GM18517 (cell line): ENCODE measurements around the gene PRKCB.

ENCODE experiments used
- ATAC-seq: cut with Tn5 transposase; IDR thresholded peaks from one replicate; pipeline ENCODE4 v1.9.1; 2021; ENCODE audit warnings: mild to moderate bottlenecking, moderate library complexity; ENCODE audit not compliant: unreplicated experiment

The PRKCB gene

DNA sequence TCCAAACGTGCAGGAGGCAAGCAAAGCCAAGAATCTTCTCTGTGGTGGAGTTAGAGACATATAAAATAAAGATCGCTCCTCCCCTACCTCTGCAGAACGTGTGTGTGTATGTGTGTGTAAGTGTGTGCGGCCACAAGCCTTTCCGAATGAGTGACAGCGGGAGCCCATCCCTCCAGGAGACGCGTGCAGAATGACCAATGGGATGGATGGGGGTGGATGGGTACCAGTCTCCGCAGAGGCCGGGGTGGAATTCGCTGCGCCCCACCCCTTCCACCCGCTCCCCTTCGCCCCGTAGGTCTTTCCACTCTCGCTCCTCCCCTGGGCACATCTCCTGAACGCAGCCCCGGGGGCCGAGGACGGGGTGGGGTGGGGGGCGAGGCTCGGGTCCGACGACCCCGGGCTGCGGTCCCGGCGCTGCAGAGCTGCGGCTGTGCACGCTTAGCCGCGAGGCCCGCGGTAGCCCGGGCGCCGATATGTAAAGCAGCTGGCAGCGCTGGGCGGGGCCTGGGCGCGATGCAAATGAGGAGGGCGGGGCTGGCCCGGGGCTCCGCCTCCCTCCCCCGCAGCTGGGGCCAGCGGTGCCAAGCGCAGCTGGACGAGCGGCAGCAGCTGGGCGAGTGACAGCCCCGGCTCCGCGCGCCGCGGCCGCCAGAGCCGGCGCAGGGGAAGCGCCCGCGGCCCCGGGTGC, at the start of gene PRKCB:
TSS of gene PRKCB (plus strand) at position 594 of the 688 bp plus-strand sequence.
- ATAC-seq = peak; percentile 63

DNA sequence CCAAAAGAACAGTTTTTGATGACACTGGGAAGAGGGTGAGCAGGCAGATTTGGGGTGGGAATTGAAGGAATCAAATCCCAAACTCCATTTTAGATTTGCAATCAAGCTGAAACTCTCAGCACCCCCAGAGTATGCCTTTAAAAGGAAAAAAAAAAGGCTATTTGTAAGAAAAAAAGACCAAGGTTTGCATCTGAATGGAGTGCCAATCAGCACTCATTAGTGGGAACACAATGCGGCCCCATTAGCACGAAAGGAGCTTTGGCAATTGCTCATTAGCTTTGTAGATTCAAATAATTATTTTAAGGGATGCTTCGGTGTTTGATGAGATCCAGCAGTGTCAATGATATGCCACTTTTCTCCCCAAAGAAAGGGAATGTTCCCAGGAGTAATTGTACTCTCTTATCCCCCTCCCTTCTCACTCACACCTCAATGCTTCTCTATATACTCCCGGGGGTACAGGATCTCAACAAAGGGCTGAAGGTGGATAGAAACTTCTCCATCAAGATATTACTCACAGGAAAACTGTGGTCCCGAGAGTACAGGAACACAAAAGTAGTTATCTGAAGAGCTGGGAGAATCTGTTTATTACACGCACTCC, 48.7 kb upstream of the PRKCB start:
- no peak for ATAC-seq

DNA sequence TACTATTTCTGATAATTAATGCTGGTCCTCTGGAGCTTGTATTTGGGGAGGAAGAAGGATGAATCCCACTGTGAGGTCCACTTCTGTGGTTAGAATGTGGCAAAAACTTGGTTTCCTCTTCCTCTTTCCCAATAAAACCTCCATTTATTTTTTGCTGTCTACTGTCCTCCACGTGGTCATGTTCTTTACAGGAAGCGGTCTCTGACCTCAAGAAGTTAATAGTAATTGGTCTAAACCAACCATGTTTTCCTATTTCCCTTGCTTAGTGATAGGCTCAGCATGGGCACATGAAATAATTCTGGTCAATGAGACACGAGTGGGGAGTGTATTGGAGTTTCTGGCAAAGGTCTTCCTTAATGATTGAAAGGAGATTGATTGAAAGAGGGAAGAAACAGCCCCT, 47.1 kb upstream of the PRKCB start:
- no peak for ATAC-seq

DNA sequence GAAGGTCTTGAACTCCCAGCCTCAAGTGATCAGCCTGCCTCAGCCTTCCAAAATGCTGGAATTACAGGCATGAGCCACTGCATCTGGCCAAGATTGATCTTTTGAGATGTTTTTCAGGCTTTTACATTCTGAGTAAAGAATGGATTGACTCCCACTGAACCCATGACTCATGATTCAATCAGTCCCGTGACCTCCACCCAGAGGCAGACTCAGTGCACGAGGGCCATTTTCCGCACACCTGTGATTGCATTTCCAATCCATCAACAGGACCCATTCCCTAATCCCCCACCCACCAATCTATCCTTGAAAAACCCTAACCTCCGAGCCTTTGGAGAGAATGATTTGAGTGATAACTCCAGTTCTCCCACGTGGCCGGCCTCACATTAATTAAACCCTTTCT, 40.4 kb upstream of the PRKCB start:
- no peak for ATAC-seq

DNA sequence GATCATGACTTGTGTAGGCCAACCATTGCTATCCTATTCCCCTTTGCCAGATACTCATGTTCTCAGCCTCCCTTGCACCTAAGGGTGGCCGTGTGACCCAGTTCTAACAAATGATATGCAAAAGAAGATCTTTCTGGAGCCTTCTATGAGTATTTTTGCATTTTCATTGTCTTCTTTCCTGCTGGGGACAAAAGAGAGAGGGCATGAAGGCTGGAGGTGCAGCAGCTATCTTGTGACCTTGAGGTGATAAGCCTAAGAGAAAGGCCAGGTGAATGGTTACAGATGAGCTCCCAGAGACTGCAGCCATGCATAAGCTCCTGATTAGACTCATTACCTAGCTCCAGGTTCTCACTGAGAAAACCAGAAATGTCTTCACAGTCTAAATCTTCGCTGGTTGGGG, 38.8 kb upstream of the PRKCB start:
- no peak for ATAC-seq

DNA sequence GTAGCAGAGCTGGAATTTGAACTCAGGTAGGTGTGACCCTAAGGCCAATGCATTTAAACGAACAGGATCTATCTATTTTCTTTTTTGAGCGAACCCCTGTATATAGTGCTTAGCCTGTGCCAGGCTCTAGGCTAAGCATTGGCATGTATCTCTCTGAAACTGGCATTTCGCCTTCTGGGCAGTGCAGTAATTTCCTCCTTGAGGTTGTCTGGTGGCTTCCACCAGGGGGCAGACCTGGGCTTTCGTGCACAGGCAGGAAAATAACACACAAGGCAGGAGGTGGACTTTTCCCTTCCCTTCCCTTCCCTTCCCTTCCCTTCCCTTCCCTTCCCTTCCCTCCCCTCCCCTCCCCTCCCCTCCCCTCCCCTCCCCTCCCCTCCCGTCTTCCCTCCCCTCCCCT, 34.4 kb upstream of the PRKCB start:
- ATAC-seq = no peak

DNA sequence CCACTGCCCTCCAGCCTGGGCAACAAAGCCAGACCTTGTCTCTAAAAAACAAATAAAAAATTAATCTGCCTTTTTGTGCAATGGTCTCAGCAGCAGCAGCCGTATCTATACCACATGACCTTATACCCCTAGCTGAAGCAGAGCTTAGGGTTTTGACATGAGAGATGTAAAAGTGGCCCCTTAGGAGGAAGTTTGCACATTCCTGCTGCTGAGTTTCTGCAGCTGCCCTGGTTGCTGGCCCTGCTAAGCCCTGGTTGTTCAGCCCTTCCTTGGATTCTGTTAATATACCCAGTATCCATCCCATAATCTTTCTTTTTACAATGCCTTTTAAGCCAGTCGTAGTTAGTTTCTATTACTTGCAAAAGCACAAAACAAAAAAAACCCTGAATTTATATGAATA, 33.0 kb upstream of the PRKCB start:
- ATAC-seq = no peak

DNA sequence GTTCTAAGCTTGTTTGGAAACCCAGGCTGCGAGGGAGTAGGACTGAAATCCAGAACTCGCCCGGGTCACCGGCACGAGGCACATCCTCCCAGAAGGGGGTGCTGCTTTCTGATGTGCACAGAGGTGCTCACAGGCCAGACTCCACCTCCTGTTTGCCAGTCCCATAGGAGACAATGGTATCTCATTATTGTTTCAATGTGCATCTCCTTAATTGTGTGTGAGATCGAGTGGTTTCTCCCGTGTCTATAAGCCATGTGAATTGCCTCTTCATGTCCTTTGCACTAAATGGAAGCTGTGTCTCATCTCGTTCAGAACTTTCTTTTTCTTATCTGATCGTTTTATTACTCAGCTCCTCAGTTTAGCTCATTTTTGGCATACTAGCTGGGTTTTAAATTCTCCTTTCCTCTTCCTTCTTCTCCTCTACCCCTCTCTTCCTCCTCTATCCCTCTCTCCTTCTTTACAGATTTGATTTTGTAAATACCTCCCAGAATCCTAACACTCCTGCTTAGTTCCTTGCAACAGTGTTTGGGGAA, 32.1 kb upstream of the PRKCB start:
- ATAC-seq = no peak

DNA sequence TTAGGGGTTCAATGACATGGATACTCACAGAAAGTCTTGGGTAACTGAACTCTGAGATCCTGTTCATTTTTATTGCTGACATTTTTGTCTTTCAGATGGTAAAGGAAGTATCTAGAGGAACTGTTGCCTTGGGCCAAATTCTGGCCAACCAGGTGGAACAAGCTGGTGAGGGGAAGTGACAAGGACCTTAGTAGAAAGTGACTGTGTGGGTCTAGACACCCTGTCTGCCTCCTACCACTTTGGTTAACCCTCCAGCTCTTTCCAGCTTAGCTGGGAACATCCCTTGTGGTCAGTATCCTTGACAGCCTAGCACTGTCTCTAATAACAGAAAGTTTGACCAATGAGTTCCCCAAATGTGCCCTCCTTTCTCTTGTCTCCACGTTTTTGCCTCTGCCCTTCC, 28.8 kb upstream of the PRKCB start:
- ATAC-seq = no peak

DNA sequence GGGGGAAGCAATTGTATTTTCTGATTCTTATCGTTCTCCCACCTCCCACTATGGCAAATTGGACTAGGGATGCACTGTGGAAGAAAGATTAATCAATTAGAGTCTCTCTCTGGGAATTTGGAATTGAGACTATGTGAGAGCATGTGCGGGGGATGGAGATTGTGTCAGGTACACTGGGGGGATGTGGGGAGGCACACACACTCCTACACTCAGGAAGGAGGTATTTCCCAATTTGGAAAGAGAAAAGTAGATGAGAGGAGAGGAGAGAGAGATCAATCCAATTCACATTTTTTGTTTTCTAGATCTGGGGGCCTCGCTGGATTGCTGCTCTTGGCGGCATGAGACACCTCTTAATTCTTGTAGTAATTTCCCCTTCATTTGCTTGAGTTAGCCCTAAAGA, 14.3 kb upstream of the PRKCB start:
- ATAC-seq = no peak

DNA sequence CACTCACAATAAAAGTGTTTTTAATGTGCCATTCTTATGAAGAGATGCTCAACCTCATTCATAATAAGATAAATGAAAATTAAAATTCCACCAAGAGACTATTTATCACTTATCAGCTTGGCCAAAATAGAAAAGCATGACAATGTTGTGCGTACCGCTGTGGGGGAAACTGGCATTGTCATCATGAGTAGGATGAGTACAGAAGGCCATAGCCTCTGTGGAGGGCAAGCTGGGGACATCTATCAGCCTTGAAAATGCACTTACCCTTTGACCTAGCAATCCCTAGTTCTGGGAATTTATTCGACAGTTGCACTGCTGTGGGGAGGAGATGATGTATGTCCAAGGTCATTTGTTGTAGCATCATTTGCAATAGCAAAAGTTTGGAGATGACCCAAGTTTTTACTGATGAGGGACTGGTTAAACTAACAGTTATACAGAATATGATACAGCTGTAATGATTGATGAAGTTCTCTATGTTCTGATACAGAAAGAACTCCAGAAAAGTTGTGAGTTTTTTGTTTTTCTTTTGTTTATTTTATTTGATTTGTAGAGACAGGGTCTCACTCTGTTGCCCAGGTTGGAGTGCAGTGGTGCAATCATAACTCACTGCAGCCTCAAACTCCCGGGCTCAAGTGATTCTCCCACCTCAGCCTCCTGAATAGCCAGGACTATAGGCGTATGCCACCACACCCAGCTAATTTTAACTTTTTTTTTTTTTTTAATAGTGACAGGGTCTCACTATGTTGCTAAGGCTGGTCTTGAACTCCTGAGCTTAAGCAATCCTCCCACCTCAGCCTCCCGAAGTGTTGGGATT, 13.7 kb upstream of the PRKCB start:
- ATAC-seq = no peak

DNA sequence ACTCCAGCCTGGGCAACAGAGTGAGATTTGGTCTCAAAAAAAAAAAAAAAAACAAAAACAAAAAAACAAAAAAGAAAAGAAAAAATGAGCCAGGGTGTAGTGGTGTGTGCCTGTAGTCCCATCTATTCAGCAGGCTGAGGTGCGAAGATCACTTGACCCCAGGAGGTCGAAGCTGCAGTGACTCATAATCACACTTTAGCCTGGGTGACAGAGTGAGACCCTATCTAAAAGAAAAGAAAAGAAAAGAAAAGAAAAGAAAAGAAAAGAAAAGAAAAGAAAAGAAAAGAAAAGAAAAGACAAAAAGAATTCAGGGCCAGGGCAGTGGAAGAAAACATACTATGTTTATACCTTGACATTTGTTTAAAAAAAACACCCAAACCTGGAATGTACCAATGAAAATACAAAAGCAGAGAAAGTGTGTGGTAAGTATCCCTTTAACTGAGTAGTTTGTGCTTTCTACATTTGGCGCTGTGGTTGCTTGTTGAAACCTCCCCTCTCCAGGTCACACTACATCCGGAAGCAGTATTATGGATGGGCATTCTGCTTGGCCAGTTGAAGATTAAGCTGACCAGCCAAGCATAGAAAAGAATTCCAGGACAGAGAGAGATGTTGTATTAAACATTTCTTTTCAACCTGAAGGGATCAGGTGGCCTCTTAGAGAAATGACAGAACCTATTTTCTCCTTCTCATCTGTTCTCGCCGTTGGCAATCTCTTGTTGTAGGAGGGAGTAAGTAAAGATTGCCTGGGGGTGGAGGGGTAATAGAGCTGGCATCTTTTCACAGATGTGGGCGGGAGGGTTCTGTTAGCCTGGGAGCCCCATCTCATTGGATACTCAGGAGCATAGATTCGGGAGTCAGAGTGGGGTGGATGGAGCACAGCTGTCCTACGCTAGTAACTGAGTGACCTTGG, 12.1 kb upstream of the PRKCB start:
- no peak for ATAC-seq

DNA sequence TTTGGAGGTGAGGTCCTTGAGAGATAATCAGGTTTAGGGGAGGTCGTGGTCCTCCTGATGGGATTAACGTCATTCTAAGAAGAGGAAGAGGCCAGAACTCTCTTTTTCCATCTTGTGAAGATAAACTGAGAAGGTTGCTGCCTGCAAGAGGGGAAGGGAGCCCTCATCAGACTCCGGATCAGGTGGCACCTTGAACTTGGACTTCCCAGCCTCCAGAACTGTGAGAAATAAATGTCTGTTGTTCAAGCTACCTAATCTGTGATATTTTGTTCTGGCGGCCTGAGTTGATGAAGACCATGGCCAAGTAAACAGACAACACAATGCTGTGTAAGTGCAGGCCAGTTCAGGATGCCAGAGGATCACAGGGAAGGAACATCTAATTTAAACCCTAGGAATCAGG, 10.9 kb upstream of the PRKCB start:
- ATAC-seq = no peak

DNA sequence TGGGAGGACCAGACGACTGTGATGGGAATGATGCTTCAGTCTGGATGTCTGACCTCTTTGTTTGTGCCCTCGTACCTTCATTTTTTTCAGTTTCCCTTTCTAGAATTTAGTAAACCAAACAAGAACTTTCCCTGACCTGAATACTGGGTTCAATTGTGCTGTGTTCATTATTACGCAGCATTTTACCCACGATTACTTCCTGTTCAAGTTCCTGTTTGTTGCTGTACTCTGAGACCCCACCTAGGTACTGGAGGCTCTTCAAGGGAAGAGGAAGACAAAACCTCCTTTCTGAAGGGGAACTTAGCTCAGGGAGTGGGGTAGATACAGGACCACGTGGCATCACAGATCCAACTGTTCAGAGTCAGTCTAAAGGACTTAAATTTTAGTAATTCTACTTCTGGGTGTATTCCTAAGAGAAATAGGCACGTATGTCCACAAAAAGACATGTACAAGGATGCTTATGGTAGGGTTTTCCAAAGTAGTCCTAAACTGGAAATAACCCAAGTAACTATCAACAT, 9.2 kb upstream of the PRKCB start:
- ATAC-seq = peak; percentile 81

DNA sequence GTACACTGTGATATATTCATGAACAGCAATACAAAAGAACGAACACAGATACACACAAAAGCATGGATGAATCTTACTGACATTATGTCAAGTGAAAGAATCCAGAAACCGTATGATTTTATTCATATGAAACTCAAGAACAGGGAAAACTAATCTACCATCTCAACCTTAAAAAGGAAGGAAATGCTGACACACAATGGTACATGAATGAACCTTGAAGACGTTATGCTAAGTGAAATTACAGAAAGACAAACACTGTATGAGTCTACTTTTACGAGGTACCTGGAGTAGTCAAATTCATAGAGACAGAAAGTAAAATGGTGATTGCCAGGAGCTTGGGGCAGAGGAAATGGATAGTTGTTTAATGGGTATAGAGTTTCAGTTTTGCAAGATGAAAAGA, 8.7 kb upstream of the PRKCB start:
- no peak for ATAC-seq

DNA sequence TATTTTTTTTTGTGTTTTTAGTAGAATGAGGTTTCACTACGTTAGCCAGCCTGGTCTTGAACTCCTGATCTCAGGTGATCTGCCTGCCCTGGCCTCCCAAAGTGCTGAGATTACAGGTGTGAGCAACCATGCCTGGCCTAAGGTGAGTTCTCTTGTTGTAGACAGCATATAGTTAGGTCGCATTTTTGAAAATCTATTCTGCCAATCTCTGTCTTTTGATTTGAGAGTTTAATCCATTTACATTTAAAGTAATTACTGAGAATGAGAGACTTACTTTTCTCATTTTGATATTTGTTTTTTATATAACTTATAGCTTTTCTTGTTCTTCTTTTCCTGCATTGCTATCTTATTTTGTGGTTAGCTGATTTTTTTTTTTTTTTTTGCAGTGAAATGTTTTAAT, 6.3 kb upstream of the PRKCB start:
- no peak for ATAC-seq

DNA sequence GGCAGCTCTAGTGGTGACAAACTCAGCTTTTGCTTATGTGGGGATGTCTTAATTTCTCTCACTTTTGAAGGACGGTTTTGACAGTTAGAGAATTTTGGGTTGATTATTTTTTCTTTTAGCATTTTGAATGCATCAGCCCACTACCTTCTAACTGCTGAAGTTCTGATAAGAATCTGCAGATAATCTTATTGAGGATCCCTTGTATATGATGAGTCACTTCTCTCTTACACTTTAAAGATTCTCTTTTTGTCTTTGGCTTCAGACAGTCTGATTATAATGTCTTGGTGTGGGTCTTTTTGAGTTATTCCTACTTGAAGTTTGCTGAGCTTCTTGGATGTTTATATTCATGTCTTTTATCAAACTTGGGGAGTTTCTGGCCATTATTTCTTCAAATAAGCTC, 5.5 kb upstream of the PRKCB start:
- no peak for ATAC-seq

DNA sequence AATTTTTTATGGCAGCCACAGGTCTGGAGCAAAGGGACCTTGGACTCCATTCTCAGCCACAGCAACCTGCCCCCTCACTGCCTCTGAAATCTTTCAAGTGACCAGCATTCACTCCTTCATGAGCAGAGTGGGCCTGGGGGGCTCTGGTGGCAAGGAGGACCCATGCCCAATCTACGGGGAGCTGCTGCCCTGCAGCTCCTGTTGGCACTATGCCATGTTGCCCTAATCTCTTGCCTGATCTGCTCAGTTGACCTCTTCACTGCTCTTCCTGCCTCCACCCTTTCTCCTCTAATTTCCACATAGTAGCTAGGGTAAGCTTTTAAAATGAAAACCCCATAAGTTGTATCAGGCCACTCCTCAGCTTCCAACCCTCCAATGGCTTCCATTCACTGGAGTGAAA, 2.9 kb upstream of the PRKCB start:
- ATAC-seq = no peak

DNA sequence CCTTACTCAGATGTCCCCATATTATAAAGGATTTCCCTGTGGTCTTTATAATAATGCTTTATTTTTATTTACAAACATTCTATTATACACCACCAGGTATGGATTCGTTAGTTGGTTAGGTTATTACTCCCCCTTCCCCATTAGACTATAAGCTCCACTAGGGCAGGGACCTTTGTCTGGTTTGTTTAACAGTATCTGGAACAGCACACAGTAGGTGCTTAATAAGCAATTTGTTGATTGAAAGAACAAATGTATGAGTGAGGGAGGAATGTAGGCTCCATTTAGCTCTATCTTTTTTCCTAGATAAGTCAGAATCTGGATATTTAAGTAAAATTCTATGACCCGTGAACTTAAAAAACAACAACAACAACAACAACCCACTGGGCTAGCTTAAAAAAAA, 2.3 kb upstream of the PRKCB start:
- no peak for ATAC-seq

DNA sequence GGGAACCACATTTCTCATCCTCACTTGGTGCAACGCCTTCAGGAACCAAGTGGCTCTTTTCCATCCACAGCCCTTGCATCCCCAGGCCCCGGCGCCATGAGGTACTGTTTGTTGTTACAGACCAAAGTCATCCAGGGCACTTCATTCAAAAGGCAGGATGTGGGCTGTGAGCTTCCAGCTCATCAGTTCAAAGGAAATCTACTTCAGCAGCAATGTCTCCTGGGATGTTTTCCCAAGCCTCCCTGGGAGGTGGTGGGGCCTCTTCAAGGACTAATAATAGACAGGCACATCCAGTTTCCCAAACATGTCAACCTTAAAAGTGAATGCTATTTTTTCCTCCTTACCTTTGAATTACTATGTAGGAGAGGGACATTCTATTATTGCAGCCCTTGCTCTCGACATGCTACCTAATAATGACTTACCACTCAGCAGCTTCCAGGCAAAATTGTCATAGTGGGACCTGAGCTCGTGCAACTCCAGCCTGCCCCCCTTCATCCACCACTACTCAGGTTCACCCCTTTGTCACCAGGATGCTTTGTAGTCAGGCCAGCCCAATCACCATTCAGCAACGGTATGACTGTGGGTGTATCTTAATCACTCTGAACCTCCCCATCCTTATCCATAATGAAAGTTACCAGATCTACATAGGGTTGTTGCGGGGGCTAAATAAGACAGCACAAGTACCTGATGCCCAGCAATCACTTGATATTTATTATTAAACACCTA, 1.7 kb upstream of the PRKCB start:
- no peak for ATAC-seq
